Left ventricle myocardium inferior (tissue), 1 donor: ENCODE data around the gene PKNOX1. TPM values are rescaled to one million over a fixed set of nuclear protein-coding genes. Genes with fewer than 3 reads are reported as not detected.

ENCODE experiments used
- DNase-seq: peaks from one replicate; pipeline ENCODE4 v3.0.0-alpha.2; 2020
- H3K27ac ChIP-seq: fragments of 200-600 bp; replicated peaks from 2 replicates; pipeline ENCODE4 v1.8.0; 2021
- H3K27me3 ChIP-seq: fragments of 200-600 bp; 2 replicates; pipeline ENCODE4 v1.8.0; 2021; ENCODE audit warnings: low read depth
- H3K36me3 ChIP-seq: fragments of 200-600 bp; 2 replicates; pipeline ENCODE4 v1.8.0; 2021
- H3K4me1 ChIP-seq: fragments of 200-600 bp; 2 replicates; pipeline ENCODE4 v1.8.0; 2021
- H3K4me3 ChIP-seq: fragments of 200-600 bp; 2 replicates; pipeline ENCODE4 v1.8.0; 2021; ENCODE audit warnings: mild to moderate bottlenecking, moderate library complexity
- H3K9me3 ChIP-seq: fragments of 200-600 bp; replicated peaks from 2 replicates; pipeline ENCODE4 v1.8.0; 2021
- CTCF ChIP-seq: fragments of 200-600 bp; IDR thresholded peaks from 2 replicates; pipeline ENCODE4 v1.8.0; 2021; ENCODE audit warnings: antibody characterized with exemption, mild to moderate bottlenecking, borderline replicate concordance
- intact Hi-C: fragments of 100-400 bp; cut with micrococcal nuclease; formaldehyde crosslinking; loops from one replicate; pipeline ENCODE4 v1.11.0; 2022
- total RNA-seq: library from RNA; stranded (reverse); fragmentation: NEBNext Ultra II Directional; extraction: Animal tissue kit (Norgen Biotek cat#: 25700); gene quantifications from one replicate; pipeline ENCODE4 v1.2.1, GENCODE V29; 2021
- donor health status: DM: no; HTN: yes; CAD: no; lungs with severe emphysema.

PKNOX1 gene
- total RNA-seq, 1 donor from 2014 or later = 9.7 TPM

- Histone ChIP-seq H3K27me3 (no peaks in the 10 kb centered on the region), H3K36me3 (peaks cover 73% of the 10 kb centered on the region), H3K4me1 (peaks cover 8% of the 10 kb centered on the region), H3K4me3 (no peak overlapping the region), H3K27ac (no peak overlapping the region), H3K9me3 (no peaks in the 10 kb centered on the region)
- intact Hi-C loops = no loop called here
- TF ChIP-seq CTCF = no peak
- DNase-seq = no peak
Measured at GRCh38 chr21:43023175-43023574, 48.8 kb downstream of the PKNOX1 start.

GRCh38 chr21:43024439-43025136 lies 50.2 kb downstream of the PKNOX1 start:
- H3K4me1 ChIP-seq = peaks cover 8% of the 10 kb centered on the region
- no peak overlapping the region for H3K4me3 ChIP-seq
- no peak for TF ChIP-seq CTCF
- no peak overlapping the region for H3K27ac ChIP-seq
- H3K36me3 ChIP-seq = peaks cover 86% of the 10 kb centered on the region
- no peaks in the 10 kb centered on the region for H3K9me3 ChIP-seq
- no peaks in the 10 kb centered on the region for H3K27me3 ChIP-seq
- no peak for DNase-seq
- intact Hi-C loops = no loop called here

GRCh38 chr21:43025636-43026180 lies 51.3 kb downstream of the PKNOX1 start:
- Histone ChIP-seq H3K9me3 (no peaks in the 10 kb centered on the region), H3K36me3 (peaks cover 84% of the 10 kb centered on the region), H3K4me1 (peaks cover 8% of the 10 kb centered on the region), H3K4me3 (no peak overlapping the region), H3K27me3 (no peaks in the 10 kb centered on the region), H3K27ac (no peak overlapping the region)
- intact Hi-C loops = no loop called here
- TF ChIP-seq CTCF = no peak
- DNase-seq = no peak

- Histone ChIP-seq H3K4me3 (no peak overlapping the region), H3K9me3 (no peaks in the 10 kb centered on the region), H3K36me3 (peaks cover 84% of the 10 kb centered on the region), H3K4me1 (peaks cover 8% of the 10 kb centered on the region), H3K27me3 (no peaks in the 10 kb centered on the region), H3K27ac (no peak overlapping the region)
- no peak for TF ChIP-seq CTCF
- intact Hi-C loops = no loop called here
- no peak for DNase-seq
Measured at GRCh38 chr21:43027846-43028731, 53.7 kb downstream of the PKNOX1 start.

GRCh38 chr21:43029785-43030184 lies 55.4 kb downstream of the PKNOX1 start:
- intact Hi-C loops = no loop called here
- peaks cover 12% of the 10 kb centered on the region for H3K4me1 ChIP-seq
- H3K9me3 ChIP-seq = no peaks in the 10 kb centered on the region
- DNase-seq = no peak
- no peak overlapping the region for H3K27ac ChIP-seq
- no peak for TF ChIP-seq CTCF
- H3K36me3 ChIP-seq = peaks cover 74% of the 10 kb centered on the region
- no peak overlapping the region for H3K4me3 ChIP-seq
- no peaks in the 10 kb centered on the region for H3K27me3 ChIP-seq
